ENCODE results near the gene CRIM1.

The CRIM1 gene

DNA sequence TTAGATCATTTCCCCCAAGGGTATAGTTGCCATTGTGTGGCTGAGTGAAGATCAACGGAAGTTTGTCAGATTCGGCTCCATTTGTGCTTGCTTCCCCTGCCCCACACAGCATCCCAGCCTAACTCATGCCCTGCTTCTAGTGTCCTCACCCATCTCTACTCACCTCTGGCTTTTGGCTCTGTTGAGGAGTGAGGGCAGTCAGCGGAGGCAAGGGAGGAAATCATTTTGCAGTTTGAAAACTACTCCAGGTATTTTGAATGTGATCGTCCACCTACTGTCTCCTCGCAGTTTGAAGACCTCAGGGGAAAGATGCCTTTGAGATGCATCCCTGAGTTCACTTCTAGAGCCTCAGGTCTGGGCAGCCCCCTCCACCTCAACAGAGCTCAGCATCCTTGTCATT, 126.1 kb downstream of the CRIM1 start:
- DNase-seq (ENCODE audit: low read depth in 2 of 2) = no peak

DNA sequence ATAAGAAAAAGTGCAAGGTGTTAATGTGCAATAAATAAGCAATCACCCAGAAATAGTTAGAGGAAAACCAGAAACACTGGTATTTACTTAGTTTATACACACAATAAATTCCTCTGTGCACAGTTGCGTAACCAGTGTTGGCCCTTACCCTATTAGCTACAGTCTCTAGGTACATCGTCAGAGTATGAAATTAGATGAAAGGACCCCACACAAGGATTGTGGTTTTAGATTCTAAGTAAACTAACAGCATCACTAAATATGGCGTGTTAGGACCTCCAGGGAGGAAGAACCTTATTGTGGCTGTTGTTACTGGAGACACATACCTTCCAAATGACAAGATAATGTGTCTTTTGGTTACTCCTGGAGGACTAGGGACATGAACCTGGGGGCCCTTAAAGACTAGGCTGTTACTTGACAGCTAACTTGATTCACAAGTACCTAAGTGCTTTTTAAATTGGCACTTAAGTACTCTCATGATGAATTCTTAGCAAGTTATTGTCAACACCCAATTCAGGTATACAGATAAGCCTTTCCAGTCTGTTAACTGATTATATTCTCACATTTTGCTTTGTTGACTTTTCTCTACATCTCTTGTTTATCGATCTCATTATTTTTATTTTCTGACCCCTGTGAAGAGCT, 127.1 kb downstream of the CRIM1 start:
- peak; percentile 47 to 51 for DNase-seq (ENCODE audit: low read depth in 2 of 2)

DNA sequence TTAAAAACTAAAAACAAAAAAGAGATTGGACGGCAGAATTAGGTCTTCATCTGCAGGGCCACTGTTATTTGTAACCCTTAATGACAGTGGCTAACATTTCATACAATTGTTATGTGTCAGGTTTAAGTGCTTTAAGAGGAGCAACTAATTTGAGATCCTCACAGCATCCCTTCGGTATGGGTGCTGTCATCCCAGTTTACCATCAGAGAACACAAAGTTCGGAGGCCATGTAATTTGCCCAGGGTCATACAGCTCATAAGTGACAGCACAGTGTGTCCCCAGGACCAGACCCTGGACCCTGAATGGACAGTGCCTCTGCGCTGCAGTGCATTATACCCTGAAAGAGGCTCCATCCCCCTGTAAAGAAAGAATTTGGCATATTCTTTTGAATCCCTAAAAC, 127.7 kb downstream of the CRIM1 start:
- DNase-seq (ENCODE audit: low read depth in 2 of 2) = no peak

DNA sequence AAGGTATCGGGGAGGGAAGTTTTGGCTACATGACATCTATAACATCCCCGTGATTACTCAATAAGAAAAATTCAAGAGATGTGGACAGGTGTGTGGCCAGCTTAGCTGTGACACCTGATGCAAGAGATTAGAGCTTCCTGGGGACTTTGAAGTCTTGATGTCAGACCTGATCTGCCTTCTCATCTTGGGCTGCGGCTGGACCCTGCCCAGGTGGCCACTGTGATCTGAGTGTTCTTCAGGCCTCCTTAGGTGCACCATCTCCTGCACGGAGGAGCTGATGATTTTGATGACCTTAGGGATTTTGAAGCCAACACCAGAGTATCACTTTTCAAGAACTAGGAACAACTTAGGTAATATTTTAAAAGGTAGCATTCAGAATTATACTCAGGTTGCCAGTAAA, 128.9 kb downstream of the CRIM1 start:
- DNase-seq (ENCODE audit: low read depth in 2 of 2) = no peak

DNA sequence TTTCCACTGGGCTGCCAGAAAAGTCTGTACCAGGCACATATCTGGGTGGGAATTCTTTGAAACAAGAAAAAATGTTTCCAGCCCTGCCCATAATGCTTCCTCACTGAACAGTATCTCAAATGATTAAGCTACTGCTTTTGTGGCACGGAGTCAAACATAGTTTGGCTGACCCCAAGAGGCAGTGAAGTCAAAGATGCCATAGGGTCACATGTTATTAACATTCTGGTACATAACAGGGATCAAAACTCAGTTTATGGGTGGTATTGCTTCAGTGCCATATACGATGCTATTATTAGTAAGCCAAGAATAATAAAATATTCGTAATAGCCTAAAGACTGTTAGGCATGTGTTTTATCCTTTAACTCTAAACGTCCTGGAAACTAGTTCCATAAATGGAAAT, 129.9 kb downstream of the CRIM1 start:
- DNase-seq (ENCODE audit: low read depth in 2 of 2) = peak; percentile 86 to 91

DNA sequence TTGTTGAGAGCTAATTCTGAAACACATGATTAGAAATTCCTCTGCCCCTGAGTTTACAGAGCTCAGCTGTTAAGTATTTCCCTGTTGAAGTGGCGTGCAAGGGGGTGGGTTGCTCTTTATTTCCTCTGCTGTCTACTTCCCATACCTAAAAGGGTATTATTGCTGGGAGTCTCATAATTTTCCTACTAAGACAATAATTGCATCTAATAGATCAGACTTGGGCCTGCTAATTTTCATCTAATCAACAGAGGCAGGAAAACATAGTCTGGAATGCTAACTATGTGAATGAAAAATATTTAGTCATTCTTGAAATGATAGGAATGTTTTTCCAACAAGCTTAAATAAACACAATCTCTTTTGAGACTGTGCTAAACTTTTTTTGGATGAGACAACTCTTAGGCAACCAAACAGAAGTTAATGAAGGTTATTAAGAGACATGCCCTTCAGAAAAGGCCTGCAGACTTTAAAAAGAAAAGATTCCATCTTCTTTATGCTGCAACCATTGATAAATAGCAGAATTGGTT, 131.0 kb downstream of the CRIM1 start:
- peak; percentile 74 to 77 for DNase-seq (ENCODE audit: low read depth in 2 of 2)

DNA sequence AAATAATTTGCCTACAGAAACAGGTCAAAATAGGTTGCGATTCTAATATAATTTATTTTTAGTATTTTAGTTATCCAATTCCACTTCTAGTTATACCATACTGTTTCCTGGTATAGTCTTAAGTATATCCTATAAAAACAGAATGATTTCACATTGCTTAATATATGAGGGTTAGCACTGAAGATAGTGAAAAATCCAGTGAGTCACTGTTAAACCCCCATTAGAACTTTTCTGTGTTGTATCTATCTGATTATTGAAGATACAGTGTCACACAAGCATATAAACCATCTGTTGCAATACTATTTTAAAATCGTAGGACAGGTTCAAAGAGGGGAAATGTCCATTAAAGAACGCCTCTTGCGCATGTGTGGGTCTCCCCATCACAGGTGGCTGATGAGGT, 132.4 kb downstream of the CRIM1 start:
- no peak for DNase-seq (ENCODE audit: low read depth in 2 of 2)

DNA sequence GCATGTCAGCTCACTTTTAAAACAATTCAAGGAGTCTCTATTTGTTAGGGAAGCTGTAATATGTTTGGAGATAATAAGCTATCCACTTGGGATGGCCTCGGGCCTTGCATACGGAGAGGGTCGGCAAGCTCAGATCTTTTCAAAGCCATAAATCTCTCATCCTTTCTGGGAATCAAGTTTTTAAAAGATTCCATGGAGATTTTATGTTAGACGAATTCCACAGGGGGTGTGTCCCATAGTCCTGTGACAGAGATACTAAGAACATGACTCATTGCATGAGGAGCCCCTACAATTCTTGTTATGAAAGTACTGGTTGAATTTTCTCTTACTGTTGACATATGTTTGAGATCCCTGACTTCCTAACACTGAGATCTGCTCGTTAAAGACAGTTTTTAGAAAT, 133.7 kb downstream of the CRIM1 start:
- DNase-seq (ENCODE audit: low read depth in 2 of 2) = peak; percentile 50 to 54

DNA sequence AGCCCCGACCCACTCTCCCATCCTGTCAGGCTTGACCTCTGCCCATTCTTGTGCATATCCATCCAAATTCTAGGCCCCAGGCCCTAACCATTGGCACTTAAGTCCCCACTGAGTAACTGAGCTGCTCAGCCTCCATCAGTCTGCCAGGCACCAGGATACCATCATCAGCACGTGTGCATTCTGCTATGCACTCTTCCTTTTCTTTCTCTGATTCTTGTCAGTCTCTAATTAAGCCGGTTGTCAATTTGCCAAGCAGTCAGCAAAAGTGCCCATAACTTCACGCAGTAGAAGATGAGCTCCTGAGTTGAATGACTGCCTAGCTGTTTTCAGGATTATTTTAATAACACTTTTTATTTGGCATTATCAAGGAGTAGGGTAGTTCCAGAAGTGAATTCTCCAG, 135.2 kb downstream of the CRIM1 start:
- DNase-seq (ENCODE audit: low read depth in 2 of 2) = no peak

DNA sequence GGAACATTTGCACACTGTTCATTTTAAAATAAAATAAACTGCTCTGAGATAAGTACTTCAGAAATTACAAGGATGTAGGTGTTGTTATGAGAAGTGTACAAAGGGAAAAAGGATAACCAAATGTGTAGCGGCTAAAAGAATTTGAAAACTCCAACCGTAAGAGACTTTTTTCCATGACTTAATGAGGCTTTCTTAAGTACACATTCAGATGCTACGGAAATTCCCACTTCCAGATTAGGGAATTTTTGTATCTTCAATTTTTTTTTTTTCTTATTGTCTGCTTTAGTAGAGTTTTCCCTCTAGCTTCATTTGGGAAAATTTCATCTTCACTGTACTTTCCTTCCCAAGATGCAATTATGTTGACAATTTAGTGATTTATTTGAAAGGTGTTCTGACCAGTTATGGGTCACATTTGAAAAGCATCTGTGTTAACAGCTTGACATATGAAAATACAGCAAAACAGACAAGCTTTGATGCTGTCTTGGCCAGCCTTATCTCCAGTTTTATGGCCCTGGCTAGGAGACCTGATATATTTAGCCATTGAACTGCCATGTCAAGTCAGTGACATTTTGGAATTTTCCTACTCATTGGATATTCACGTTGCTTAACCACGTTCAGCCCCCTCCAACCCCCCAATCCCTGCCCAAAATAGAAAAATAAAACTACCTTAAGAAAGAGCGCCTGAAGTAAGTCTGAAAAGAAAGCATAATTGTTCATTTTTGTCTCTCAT, 136.8 kb downstream of the CRIM1 start:
- DNase-seq (ENCODE audit: low read depth in 2 of 2) = no peak

DNA sequence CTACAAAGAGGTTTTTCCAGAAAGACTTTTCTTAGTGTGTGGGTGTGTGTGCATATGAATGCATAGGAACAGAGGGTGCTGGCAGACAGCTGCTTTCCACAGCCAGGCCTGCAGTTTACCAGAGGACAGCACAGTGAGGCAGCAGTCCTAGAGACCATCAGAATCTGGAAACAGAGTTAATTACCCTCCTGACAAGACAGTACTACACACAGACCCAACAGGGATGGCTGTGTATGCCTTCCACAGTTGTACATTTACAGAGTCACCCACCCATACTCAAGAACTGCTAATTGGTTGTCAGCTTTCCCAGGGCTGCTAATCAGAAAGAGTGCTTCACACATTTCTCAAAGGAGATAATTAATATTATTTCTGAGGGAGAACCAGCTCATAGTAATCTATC, 137.7 kb downstream of the CRIM1 start:
- DNase-seq (ENCODE audit: low read depth in 2 of 2) = no peak

DNA sequence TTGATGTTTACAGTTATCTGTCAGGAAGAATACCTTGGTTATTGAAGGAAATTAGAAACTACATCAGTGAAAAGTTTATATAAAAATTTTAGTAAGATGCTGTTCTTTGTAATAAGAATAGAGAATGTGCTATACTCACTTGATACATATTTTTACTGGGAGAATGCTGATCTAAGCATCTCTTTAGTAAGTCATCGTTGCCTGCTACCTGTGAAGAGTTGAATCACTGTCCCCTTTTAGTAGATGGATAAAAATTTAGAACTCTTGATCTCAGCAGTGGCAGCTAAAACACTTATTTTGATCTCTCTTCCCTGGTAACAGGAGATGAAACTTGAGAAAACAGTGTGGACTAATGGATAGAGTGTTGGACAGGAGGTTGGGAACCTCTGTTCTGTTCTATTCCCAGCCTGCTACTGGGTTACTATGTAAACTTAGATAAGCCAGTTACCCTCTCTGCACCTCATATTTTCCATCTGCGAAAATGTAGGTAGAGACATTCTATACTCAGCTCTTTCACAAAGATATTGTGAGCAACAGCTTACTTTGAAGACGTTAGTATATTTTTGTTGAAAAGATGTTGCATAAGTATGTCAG, 142.1 kb downstream of the CRIM1 start:
- no peak for DNase-seq (ENCODE audit: low read depth in 2 of 2)

DNA sequence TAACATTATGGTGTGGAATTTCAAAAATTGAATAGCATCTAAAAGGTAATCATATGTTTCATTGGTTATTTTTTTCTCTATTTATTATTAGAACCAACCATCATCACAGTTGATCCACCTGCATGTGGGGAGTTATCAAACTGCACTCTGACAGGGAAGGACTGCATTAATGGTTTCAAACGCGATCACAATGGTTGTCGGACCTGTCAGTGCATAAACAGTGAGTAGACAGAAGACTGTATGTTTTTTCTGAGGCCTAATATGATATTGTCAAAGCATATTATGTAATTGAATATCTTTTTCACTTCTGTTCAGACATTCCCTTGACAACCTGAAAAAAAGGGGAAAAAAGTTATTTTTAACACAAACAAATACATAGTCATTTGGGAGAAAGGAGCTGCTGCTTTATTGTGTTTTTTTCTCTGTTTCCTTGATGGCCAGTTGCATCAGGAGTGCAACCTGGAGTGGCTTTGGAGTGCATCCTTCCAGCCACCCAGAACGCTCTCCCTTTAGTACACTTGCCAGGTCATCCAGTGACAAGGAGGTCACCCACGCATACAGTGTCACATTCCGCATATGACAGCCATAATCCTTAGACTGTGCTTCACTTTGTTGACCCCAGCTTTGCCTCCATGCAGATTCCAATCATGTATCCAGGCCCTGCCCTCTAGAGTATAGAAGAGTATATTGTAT, 143.7 kb downstream of the CRIM1 start:
- DNase-seq (ENCODE audit: low read depth in 2 of 2) = no peak

DNA sequence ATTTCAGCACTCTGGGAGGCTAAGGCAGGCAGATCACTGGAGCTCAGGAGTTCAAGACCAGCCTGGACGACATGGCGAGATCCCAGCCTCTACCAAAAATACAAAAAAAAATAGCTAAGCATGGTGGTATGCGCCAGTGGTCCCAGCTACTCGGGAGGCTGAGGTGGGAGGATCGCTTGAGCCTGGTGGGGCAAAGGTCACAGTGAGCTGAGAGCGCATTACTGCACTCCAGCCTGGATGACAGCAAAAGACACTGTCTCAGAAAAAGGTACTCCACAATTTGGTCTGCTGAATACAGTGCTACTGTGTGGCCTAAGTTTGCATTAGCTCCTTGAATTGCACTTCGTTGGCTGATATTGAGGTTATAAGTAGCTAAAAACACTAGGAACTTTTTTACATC, 144.5 kb downstream of the CRIM1 start:
- DNase-seq (ENCODE audit: low read depth in 2 of 2) = no peak

DNA sequence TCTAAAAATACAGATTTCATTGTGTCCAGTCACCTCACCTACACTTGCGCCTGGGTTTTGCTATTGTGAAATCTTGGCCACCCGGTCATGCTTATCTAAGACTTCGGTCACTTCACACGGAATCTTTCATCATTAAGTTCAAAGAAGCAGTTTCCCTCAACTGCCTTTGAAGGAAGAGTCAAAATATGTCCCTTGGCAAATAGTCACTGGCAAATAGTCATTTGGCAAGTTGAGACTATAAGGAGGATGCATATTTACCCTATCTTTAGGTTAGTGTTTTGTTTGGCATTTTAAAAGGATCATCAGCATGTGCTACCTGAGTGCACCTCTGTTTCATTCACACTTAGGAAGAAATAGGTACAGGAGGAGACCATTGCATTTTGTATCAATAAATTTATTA, 146.5 kb downstream of the CRIM1 start:
- DNase-seq (ENCODE audit: low read depth in 2 of 2) = no peak

DNA sequence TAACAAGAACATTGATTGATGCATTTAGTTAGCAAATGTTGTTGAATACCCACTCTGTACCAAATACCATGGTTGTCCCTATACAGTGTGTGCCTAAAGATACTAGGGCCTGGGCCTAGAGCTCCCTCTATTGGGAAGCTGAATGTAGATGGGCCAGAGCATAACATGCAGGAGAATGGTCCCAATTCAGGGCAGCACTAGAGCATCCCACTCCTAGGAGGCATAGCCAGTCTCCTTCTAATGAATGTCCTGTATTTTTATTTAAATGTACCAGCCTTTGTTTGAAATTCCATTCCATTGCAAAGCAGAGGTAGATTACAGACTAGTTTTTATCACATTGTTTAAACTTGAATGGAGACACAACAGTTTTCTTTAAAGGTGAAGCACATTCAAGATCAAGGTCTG, 151.8 kb downstream of the CRIM1 start:
- DNase-seq (ENCODE audit: low read depth in 2 of 2) = peak in 1 of 2 experiments; percentile 42

DNA sequence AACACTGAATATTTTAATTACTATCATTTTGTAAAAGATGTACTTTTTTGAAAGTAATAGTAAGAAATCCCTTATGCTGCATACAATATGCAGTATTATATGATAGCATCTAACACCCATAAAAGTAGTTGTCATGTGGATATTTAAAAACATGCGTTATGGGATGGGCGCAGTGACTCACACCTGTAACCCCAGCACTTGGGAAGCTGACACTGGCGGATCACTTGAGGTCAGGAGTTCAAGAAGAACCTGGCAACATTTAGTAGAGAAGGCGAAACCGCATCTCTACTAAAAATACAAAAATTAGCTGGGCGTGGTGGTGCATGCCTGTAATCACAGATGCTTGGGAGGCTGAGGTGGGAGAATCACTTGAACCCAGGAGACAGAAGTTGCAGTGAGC, 153.5 kb downstream of the CRIM1 start:
- no peak for DNase-seq (ENCODE audit: low read depth in 2 of 2)

DNA sequence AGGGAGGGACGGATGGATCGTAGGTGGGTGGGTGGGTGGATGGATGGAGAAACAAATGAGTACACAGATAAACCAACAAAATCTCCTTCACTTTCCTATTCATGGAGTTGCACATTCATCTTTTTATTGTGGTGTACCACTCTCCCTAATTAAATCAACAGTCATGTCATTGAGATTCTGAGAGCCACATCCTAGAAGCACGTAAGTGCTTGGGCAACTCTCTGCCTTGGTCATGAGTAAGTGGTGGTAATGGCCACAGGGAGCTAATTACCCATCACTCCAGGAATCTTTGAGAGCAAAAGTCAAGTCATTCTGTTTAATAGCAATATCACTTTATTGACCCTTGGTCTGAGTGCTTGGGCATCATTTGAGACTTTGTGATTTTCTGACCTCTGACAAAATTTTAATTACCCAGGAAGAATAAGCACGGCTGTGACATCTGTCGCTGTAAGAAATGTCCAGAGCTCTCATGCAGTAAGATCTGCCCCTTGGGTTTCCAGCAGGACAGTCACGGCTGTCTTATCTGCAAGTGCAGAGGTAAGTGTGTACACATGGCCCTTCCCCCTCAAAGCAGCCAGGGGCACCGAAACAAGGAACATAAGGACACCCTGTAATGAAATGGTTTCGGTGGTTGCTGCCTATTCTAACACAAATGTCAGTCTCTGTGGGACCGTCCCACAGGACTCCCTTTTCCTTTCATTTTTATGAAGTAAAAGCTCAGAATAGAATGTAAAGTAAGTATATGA, 156.5 kb downstream of the CRIM1 start:
- no peak for DNase-seq (ENCODE audit: low read depth in 2 of 2)

DNA sequence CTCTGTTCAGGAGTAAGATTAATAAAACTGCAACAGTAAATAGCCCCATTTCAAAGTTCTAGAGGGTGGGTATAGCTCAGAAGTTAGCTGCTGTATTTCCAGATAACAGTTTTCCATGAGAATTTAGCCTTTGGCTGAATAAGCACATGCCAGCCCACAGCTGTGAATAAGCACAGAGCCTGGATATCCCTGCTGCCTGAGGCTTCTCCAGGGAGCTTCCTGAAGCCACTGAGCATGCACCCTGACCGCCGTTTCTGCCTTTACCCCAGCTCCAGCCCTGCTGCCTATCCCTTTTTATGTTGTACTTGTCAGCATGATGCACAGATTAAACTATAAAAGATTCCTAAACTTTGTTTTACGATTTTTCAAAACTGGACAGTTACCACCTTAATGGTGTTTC, 157.1 kb downstream of the CRIM1 start:
- DNase-seq (ENCODE audit: low read depth in 2 of 2) = no peak

DNA sequence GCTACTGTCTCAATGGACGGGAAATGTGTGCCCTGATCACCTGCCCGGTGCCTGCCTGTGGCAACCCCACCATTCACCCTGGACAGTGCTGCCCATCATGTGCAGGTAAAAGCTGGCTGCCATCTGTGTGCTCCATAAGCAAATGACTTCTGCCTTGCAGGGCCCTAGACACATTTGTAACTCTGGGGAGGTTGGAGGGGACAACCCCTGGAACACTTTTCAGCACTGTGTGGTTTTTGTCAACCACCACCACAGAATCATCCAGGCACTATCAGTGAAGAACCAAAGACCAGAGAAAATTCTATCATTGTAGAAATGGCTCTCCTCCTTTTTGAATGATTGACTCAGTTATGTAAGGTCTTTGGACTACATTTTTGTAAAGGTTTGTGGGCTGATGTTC, 158.1 kb downstream of the CRIM1 start:
- no peak for DNase-seq (ENCODE audit: low read depth in 2 of 2)

DNA sequence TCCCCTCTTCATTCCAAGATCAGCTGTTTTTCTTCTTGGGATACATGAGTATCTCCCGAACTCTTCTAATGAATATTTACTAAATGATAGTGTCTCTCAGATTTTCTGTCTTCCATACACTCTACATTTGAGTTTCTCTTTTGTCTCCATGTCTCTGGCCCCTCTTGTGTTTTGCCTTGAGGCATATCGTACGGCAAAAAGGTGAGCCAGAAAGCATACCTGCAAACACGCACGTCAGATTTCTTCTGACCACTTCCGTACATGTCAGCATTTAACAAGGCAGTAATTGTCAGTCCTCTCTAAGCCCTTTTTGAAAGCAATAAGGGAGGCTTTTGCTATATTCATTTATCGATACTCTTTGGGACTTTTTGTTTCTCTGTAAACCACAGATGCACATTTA, 160.0 kb downstream of the CRIM1 start:
- DNase-seq (ENCODE audit: low read depth in 2 of 2) = no peak

All from fibroblast of skin of left biceps (primary cell).